Activated CD4-positive, alpha-beta T cell treated with anti-CD3 and anti-CD28 coated beads for 4 hours (primary cell): ENCODE measurements around the gene CRIP1.

Experiments used
- DNase-seq, 2 donors: peaks; one replicate each; pipeline ENCODE4 v3.0.0-alpha.2; 2020

Gene CRIP1

GRCh38 chr14:105452963-105453362 lies 33.7 kb upstream of the CRIP1 start:
- no peak for DNase-seq

- DNase-seq = no peak
These were observed 32.8 kb upstream of the CRIP1 start for GRCh38 chr14:105453847-105454246.

- DNase-seq = no peak
These were observed 31.5 kb upstream of the CRIP1 start for GRCh38 chr14:105455086-105455640.

GRCh38 chr14:105455766-105456660 lies 30.7 kb upstream of the CRIP1 start:
- DNase-seq = no peak

GRCh38 chr14:105456736-105457617 lies 29.7 kb upstream of the CRIP1 start:
- no peak for DNase-seq

- DNase-seq = no peak
These were observed 28.7 kb upstream of the CRIP1 start for GRCh38 chr14:105458010-105458409.

GRCh38 chr14:105458571-105458970 lies 28.1 kb upstream of the CRIP1 start:
- no peak for DNase-seq

GRCh38 chr14:105460116-105460515 lies 26.6 kb upstream of the CRIP1 start:
- DNase-seq = no peak

- no peak for DNase-seq
These were observed 26.1 kb upstream of the CRIP1 start for GRCh38 chr14:105460616-105461015.

- no peak for DNase-seq
These were observed 24.8 kb upstream of the CRIP1 start for GRCh38 chr14:105461903-105462302.

- DNase-seq = no peak
These were observed 22.2 kb upstream of the CRIP1 start for GRCh38 chr14:105464501-105464900.

- no peak for DNase-seq
These were observed 21.3 kb upstream of the CRIP1 start for GRCh38 chr14:105465209-105466031.

GRCh38 chr14:105466531-105467248 lies 20.0 kb upstream of the CRIP1 start:
- DNase-seq = no peak

GRCh38 chr14:105467249-105467941 lies 19.3 kb upstream of the CRIP1 start:
- no peak for DNase-seq

- DNase-seq = no peak
These were observed 18.7 kb upstream of the CRIP1 start for GRCh38 chr14:105467942-105468471.

- DNase-seq = no peak
These were observed 18.0 kb upstream of the CRIP1 start for GRCh38 chr14:105468621-105469241.

- no peak for DNase-seq
These were observed 17.0 kb upstream of the CRIP1 start for GRCh38 chr14:105469456-105470349.

- no peak for DNase-seq
These were observed 16.1 kb upstream of the CRIP1 start for GRCh38 chr14:105470350-105471296.
